ENCODE measurements around the gene TMPRSS11A. TPM values are rescaled to one million over a fixed set of nuclear protein-coding genes. Genes with fewer than 3 reads are reported as not detected.

Gene TMPRSS11A
- total and polyA plus RNA-seq, 2 of the 8 experiments (the other 6 are each of a cell fraction or from before 2014, with no cell fraction given): not detected

DNA sequence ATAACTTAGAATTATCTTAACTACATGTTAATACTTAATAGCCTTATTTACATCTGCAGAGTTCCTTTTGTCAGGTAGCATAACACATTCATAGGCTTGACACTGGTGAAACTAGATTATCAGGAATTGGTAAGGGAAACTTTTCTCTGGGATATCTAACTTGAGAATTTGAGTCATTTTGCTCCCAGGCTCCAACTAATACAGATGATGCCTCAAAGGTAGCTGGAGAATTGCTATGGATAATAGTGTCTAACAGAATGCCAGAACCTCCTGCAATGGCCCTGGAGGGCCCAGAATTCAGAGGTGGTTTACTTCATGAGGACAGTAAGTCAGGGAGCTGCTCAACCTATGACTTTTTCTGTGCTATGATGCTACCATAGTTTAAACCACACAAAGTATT, 65.6 kb downstream of the TMPRSS11A start (continued):
- TF ChIP-seq, protein P1, sequence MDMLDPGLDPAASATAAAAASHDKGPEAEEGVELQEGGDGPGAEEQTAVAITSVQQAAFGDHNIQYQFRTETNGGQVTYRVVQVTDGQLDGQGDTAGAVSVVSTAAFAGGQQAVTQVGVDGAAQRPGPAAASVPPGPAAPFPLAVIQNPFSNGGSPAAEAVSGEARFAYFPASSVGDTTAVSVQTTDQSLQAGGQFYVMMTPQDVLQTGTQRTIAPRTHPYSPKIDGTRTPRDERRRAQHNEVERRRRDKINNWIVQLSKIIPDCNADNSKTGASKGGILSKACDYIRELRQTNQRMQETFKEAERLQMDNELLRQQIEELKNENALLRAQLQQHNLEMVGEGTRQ (IDR thresholded peaks at IDR 0.05; ENCODE audit: low read length): no peak
- TF ChIP-seq BACH1 (IDR thresholded peaks at IDR 0.05; ENCODE audit: low read length): no peak

All from H1 (cell line).